Activated CD4-positive, alpha-beta T cell treated with anti-CD3 and anti-CD28 coated beads, Interleukin-2, amount 10 ng/mL, durations not matched to agents 24 days and 14 days (primary cell): ENCODE data around the gene KDM5B. TPM values are rescaled to one million over a fixed set of nuclear protein-coding genes. Genes with fewer than 3 reads are reported as not detected.

Experiments used
- DNase-seq: peaks from one replicate; pipeline ENCODE4 v3.0.0; 2022
- H3K27ac Mint-ChIP-seq: one replicate; pipeline ENCODE4 v1.8.0; 2022; ENCODE audit warnings: mild to moderate bottlenecking, mixed read lengths
- H3K27me3 Mint-ChIP-seq: one replicate; pipeline ENCODE4 v1.8.0; 2022; ENCODE audit warnings: mixed read lengths
- H3K36me3 Mint-ChIP-seq: one replicate; pipeline ENCODE4 v1.8.0; 2022; ENCODE audit warnings: low read depth, mild to moderate bottlenecking, mixed read lengths
- H3K4me1 Mint-ChIP-seq: one replicate; pipeline ENCODE4 v1.8.0; 2021; ENCODE audit warnings: mixed read lengths
- H3K4me3 Mint-ChIP-seq: one replicate; pipeline ENCODE4 v1.8.0; 2022; ENCODE audit warnings: mild to moderate bottlenecking, moderate library complexity, mixed read lengths
- H3K9me3 Mint-ChIP-seq: one replicate; pipeline ENCODE4 v1.8.0; 2021; ENCODE audit warnings: mixed read lengths
- intact Hi-C: fragments of 100-400 bp; cut with micrococcal nuclease; formaldehyde crosslinking; loops from one replicate; pipeline ENCODE4 v1.15.1; 2023
- total RNA-seq: library from RNA; stranded (reverse); gene quantifications from 2 replicates; pipeline ENCODE4 v1.2.3, GENCODE V29; 2022

Gene KDM5B
- total RNA-seq, 1 donor from 2014 or later: 92.7 TPM

- intact Hi-C loops: loop anchor here (1.0 to 10.0 kb wide), 8 partner anchors 43 to 645 kb away; partner anchors contain the start of genes ADIPOR1, PPFIA4, PPP1R12B and PTPN7
- Mint-ChIP-seq H3K9me3 (no peaks in the 10 kb centered on the region), H3K4me3 (peak overlapping the region; percentile 85), H3K27ac (no peak overlapping the region), H3K36me3 (peaks cover 4% of the 10 kb centered on the region), H3K4me1 (peaks cover 37% of the 10 kb centered on the region), H3K27me3 (peaks cover 15% of the 10 kb centered on the region)
- DNase-seq: no peak
Measured at GRCh38 chr1:202809597-202810159, 1.5 kb upstream of the KDM5B start.

GRCh38 chr1:202807451-202807925 lies 733 bp downstream of the KDM5B start:
- Mint-ChIP-seq H3K27me3 (peaks cover 10% of the 10 kb centered on the region), H3K4me1 (peaks cover 53% of the 10 kb centered on the region)
- intact Hi-C loops: loop anchor here (5.0 to 10.0 kb wide), 3 partner anchors 50 to 643 kb away; partner anchors contain the start of genes PPP1R12B and PTPN7

GRCh38 chr1:202806845-202807450 lies 1.3 kb downstream of the KDM5B start:
- peak overlapping the region; percentile 85 for H3K4me3 Mint-ChIP-seq
- peak; percentile 79 for DNase-seq
- H3K4me1 Mint-ChIP-seq: peaks cover 51% of the 10 kb centered on the region
- no peaks in the 10 kb centered on the region for H3K9me3 Mint-ChIP-seq
- H3K27ac Mint-ChIP-seq: peak overlapping the region; percentile 97
- intact Hi-C loops: loop anchor here (1.0 to 10.0 kb wide), 4 partner anchors 50 to 642 kb away; partner anchors contain the start of genes PPP1R12B, PTPN7 and TMEM183A
- H3K27me3 Mint-ChIP-seq: peaks cover 8% of the 10 kb centered on the region
- H3K36me3 Mint-ChIP-seq: peaks cover 11% of the 10 kb centered on the region

More at GRCh38 chr1:202807451-202807925, 733 bp downstream of the KDM5B start:
- peak overlapping the region; percentile 86 for H3K27ac Mint-ChIP-seq
- peak overlapping the region; percentile 85 for H3K4me3 Mint-ChIP-seq
- no peaks in the 10 kb centered on the region for H3K9me3 Mint-ChIP-seq
- peaks cover 11% of the 10 kb centered on the region for H3K36me3 Mint-ChIP-seq
- DNase-seq: peak; percentile 81

- H3K4me3 Mint-ChIP-seq: peak overlapping the region; percentile 85
- peaks cover 48% of the 10 kb centered on the region for H3K4me1 Mint-ChIP-seq
- peaks cover 13% of the 10 kb centered on the region for H3K36me3 Mint-ChIP-seq
- peaks cover 8% of the 10 kb centered on the region for H3K27me3 Mint-ChIP-seq
- intact Hi-C loops: loop anchor here (1.0 to 10.0 kb wide), 5 partner anchors 31 to 641 kb away; partner anchors contain the start of genes PPP1R12B, PTPN7 and TMEM183A
- H3K27ac Mint-ChIP-seq: peak overlapping the region; percentile 97
- no peaks in the 10 kb centered on the region for H3K9me3 Mint-ChIP-seq
- DNase-seq: peak; percentile 69
Measured at GRCh38 chr1:202805886-202806844, 2.1 kb downstream of the KDM5B start.

GRCh38 chr1:202804126-202804525 lies 4.1 kb downstream of the KDM5B start:
- Mint-ChIP-seq H3K27ac (peak overlapping the region; percentile 62), H3K4me3 (peak overlapping the region; percentile 57), H3K27me3 (peaks cover 4% of the 10 kb centered on the region), H3K4me1 (peaks cover 45% of the 10 kb centered on the region), H3K9me3 (no peaks in the 10 kb centered on the region), H3K36me3 (peaks cover 19% of the 10 kb centered on the region)
- no peak for DNase-seq
- intact Hi-C loops: loop anchor here (2.0 to 10.0 kb wide), 2 partner anchors 33 to 639 kb away; partner anchors contain the start of gene PTPN7

GRCh38 chr1:202802998-202803932 lies 5.0 kb downstream of the KDM5B start:
- intact Hi-C loops: loop anchor here (10.0 kb wide), 1 partner anchor 638 kb away; the partner anchor contains the start of gene PTPN7
- Mint-ChIP-seq H3K4me3 (peak overlapping the region; percentile 57), H3K4me1 (peaks cover 43% of the 10 kb centered on the region), H3K36me3 (peaks cover 20% of the 10 kb centered on the region), H3K27ac (peak overlapping the region; percentile 69), H3K27me3 (no peaks in the 10 kb centered on the region), H3K9me3 (no peaks in the 10 kb centered on the region)
- no peak for DNase-seq

- H3K27me3 Mint-ChIP-seq: no peaks in the 10 kb centered on the region
- intact Hi-C loops: loop anchor here (10.0 kb wide), 1 partner anchor 637 kb away; the partner anchor contains the start of gene PTPN7
- no peak for DNase-seq
- H3K4me1 Mint-ChIP-seq: peaks cover 51% of the 10 kb centered on the region
- no peak overlapping the region for H3K27ac Mint-ChIP-seq
- peaks cover 25% of the 10 kb centered on the region for H3K36me3 Mint-ChIP-seq
- no peak overlapping the region for H3K4me3 Mint-ChIP-seq
- no peaks in the 10 kb centered on the region for H3K9me3 Mint-ChIP-seq
Measured at GRCh38 chr1:202802034-202802433, 6.2 kb downstream of the KDM5B start.

GRCh38 chr1:202801175-202801574 lies 7.0 kb downstream of the KDM5B start:
- no peak for DNase-seq
- no peak overlapping the region for H3K27ac Mint-ChIP-seq
- H3K4me3 Mint-ChIP-seq: no peak overlapping the region
- peaks cover 54% of the 10 kb centered on the region for H3K4me1 Mint-ChIP-seq
- intact Hi-C loops: loop anchor here (10.0 kb wide), 1 partner anchor 636 kb away; the partner anchor contains the start of gene PTPN7
- H3K36me3 Mint-ChIP-seq: peaks cover 24% of the 10 kb centered on the region
- no peaks in the 10 kb centered on the region for H3K27me3 Mint-ChIP-seq
- H3K9me3 Mint-ChIP-seq: no peaks in the 10 kb centered on the region

GRCh38 chr1:202800742-202801141 lies 7.5 kb downstream of the KDM5B start:
- no peaks in the 10 kb centered on the region for H3K27me3 Mint-ChIP-seq
- H3K36me3 Mint-ChIP-seq: peaks cover 25% of the 10 kb centered on the region
- no peaks in the 10 kb centered on the region for H3K9me3 Mint-ChIP-seq
- H3K4me3 Mint-ChIP-seq: no peak overlapping the region
- DNase-seq: no peak
- peaks cover 52% of the 10 kb centered on the region for H3K4me1 Mint-ChIP-seq
- no peak overlapping the region for H3K27ac Mint-ChIP-seq
- intact Hi-C loops: loop anchor here (10.0 kb wide), 1 partner anchor 636 kb away; the partner anchor contains the start of gene PTPN7

GRCh38 chr1:202798792-202799331 lies 9.4 kb downstream of the KDM5B start:
- intact Hi-C loops: no loop called here
- H3K27me3 Mint-ChIP-seq: no peaks in the 10 kb centered on the region
- H3K4me1 Mint-ChIP-seq: peaks cover 48% of the 10 kb centered on the region
- no peaks in the 10 kb centered on the region for H3K9me3 Mint-ChIP-seq
- no peak for DNase-seq
- H3K4me3 Mint-ChIP-seq: no peak overlapping the region
- peaks cover 25% of the 10 kb centered on the region for H3K36me3 Mint-ChIP-seq
- H3K27ac Mint-ChIP-seq: no peak overlapping the region

- H3K27ac Mint-ChIP-seq: no peak overlapping the region
- no peaks in the 10 kb centered on the region for H3K27me3 Mint-ChIP-seq
- DNase-seq: peak; percentile 64
- H3K36me3 Mint-ChIP-seq: peaks cover 23% of the 10 kb centered on the region
- intact Hi-C loops: no loop called here
- no peak overlapping the region for H3K4me3 Mint-ChIP-seq
- H3K9me3 Mint-ChIP-seq: no peaks in the 10 kb centered on the region
- peaks cover 46% of the 10 kb centered on the region for H3K4me1 Mint-ChIP-seq
Measured at GRCh38 chr1:202798260-202798659, 10.0 kb downstream of the KDM5B start.

- no peak for DNase-seq
- no peaks in the 10 kb centered on the region for H3K27me3 Mint-ChIP-seq
- intact Hi-C loops: no loop called here
- H3K27ac Mint-ChIP-seq: no peak overlapping the region
- H3K4me3 Mint-ChIP-seq: no peak overlapping the region
- H3K4me1 Mint-ChIP-seq: peaks cover 36% of the 10 kb centered on the region
- no peaks in the 10 kb centered on the region for H3K9me3 Mint-ChIP-seq
- peaks cover 17% of the 10 kb centered on the region for H3K36me3 Mint-ChIP-seq
Measured at GRCh38 chr1:202796670-202797069, 11.6 kb downstream of the KDM5B start.
